Muscle layer of duodenum (tissue), 2 donors: Measurements from ENCODE around the gene STYK1.

Source experiments
- H3K27ac ChIP-seq: one replicate; pipeline ENCODE4 v1.7.0; 2013; ENCODE audit warnings: mild to moderate bottlenecking, low read length
- H3K27me3 ChIP-seq: one replicate; pipeline ENCODE4 v1.7.0; 2013; ENCODE audit warnings: low read depth, mild to moderate bottlenecking, control low read depth, low read length
- H3K36me3 ChIP-seq, 2 donors: one replicate each; pipeline ENCODE4 v1.7.0; 2013; ENCODE audit warnings: low read length in 2 of 2, control low read depth in 1 of 2, mild to moderate bottlenecking in 1 of 2; ENCODE audit not compliant: insufficient read depth in 2 of 2, control insufficient read depth in 1 of 2
- H3K4me1 ChIP-seq, 2 donors: one replicate each; pipeline ENCODE4 v1.7.0; 2013; ENCODE audit warnings: low read length in 2 of 2, mild to moderate bottlenecking in 2 of 2, control low read depth in 1 of 2, moderate library complexity in 1 of 2; ENCODE audit not compliant: insufficient read depth in 2 of 2, control insufficient read depth in 1 of 2
- H3K4me3 ChIP-seq, 2 donors: one replicate each; pipeline ENCODE4 v1.7.0; 2013; ENCODE audit warnings: low read length in 2 of 2, low read depth in 1 of 2, mild to moderate bottlenecking in 1 of 2
- H3K9me3 ChIP-seq, 2 donors: one replicate each; pipeline ENCODE4 v1.7.0; 2013; ENCODE audit warnings: low read length in 2 of 2, control low read depth in 1 of 2, mild to moderate bottlenecking in 1 of 2; ENCODE audit not compliant: control insufficient read depth in 1 of 2
- donor health status: healthy.

STYK1 gene

GRCh38 chr12:10715491-10715890, 41.6 kb upstream of the STYK1 start:
- H3K4me1 ChIP-seq: peaks cover 17 to 23% of the 10 kb centered on the region in 2 donors
- H3K36me3 ChIP-seq: peaks cover 37 to 55% of the 10 kb centered on the region in 2 donors
- H3K4me3 ChIP-seq: no peak overlapping the region
- H3K27me3 ChIP-seq: no peaks in the 10 kb centered on the region
- no peaks in the 10 kb centered on the region for H3K9me3 ChIP-seq
- no peak overlapping the region for H3K27ac ChIP-seq

- H3K4me3 ChIP-seq: no peak overlapping the region
- peaks cover 68 to 72% of the 10 kb centered on the region in 2 donors for H3K36me3 ChIP-seq
- H3K27me3 ChIP-seq: no peaks in the 10 kb centered on the region
- no peak overlapping the region for H3K27ac ChIP-seq
- H3K9me3 ChIP-seq: no peaks in the 10 kb centered on the region
- peaks cover 0 to 14% of the 10 kb centered on the region in 2 donors for H3K4me1 ChIP-seq
Observed at GRCh38 chr12:10709808-10710207, 36.0 kb upstream of the STYK1 start.

GRCh38 chr12:10708862-10709261, 35.0 kb upstream of the STYK1 start:
- H3K27ac ChIP-seq: no peak overlapping the region
- H3K27me3 ChIP-seq: no peaks in the 10 kb centered on the region
- H3K9me3 ChIP-seq: no peaks in the 10 kb centered on the region
- peaks cover 64 to 65% of the 10 kb centered on the region in 2 donors for H3K36me3 ChIP-seq
- H3K4me3 ChIP-seq: no peak overlapping the region
- peaks cover 0 to 14% of the 10 kb centered on the region in 2 donors for H3K4me1 ChIP-seq

- Histone ChIP-seq H3K9me3 (no peaks in the 10 kb centered on the region), H3K27me3 (no peaks in the 10 kb centered on the region), H3K4me3 (no peak overlapping the region), H3K36me3 (peaks cover 64 to 70% of the 10 kb centered on the region in 2 donors), H3K27ac (no peak overlapping the region), H3K4me1 (peaks cover 0 to 14% of the 10 kb centered on the region in 2 donors)
Observed at GRCh38 chr12:10705655-10706054, 31.8 kb upstream of the STYK1 start.

GRCh38 chr12:10701843-10702242, 28.0 kb upstream of the STYK1 start:
- Histone ChIP-seq H3K4me1 (peaks cover 0 to 10% of the 10 kb centered on the region in 2 donors), H3K4me3 (no peak overlapping the region), H3K27me3 (no peaks in the 10 kb centered on the region), H3K9me3 (no peaks in the 10 kb centered on the region), H3K36me3 (peaks cover 61 to 65% of the 10 kb centered on the region in 2 donors), H3K27ac (no peak overlapping the region)

GRCh38 chr12:10701131-10701681, 27.4 kb upstream of the STYK1 start:
- H3K4me1 ChIP-seq: peaks cover 0 to 7% of the 10 kb centered on the region in 2 donors
- no peaks in the 10 kb centered on the region for H3K27me3 ChIP-seq
- H3K4me3 ChIP-seq: no peak overlapping the region
- H3K27ac ChIP-seq: no peak overlapping the region
- H3K9me3 ChIP-seq: no peaks in the 10 kb centered on the region
- H3K36me3 ChIP-seq: peaks cover 58 to 67% of the 10 kb centered on the region in 2 donors

- Histone ChIP-seq H3K27ac (no peak overlapping the region), H3K9me3 (no peaks in the 10 kb centered on the region), H3K4me1 (peaks cover 0 to under 1% of the 10 kb centered on the region in 2 donors), H3K4me3 (no peak overlapping the region), H3K27me3 (no peaks in the 10 kb centered on the region), H3K36me3 (peaks cover 54 to 63% of the 10 kb centered on the region in 2 donors)
Observed at GRCh38 chr12:10700581-10700980, 26.7 kb upstream of the STYK1 start.

GRCh38 chr12:10697862-10698261, 24.0 kb upstream of the STYK1 start:
- Histone ChIP-seq H3K27me3 (no peaks in the 10 kb centered on the region), H3K36me3 (peaks cover 42 to 53% of the 10 kb centered on the region in 2 donors), H3K27ac (no peak overlapping the region), H3K4me3 (no peak overlapping the region), H3K9me3 (no peaks in the 10 kb centered on the region), H3K4me1 (no peaks in the 10 kb centered on the region)

- no peaks in the 10 kb centered on the region for H3K9me3 ChIP-seq
- H3K4me3 ChIP-seq: no peak overlapping the region
- H3K27ac ChIP-seq: no peak overlapping the region
- H3K36me3 ChIP-seq: peaks cover 38 to 46% of the 10 kb centered on the region in 2 donors
- H3K27me3 ChIP-seq: no peaks in the 10 kb centered on the region
- H3K4me1 ChIP-seq: no peaks in the 10 kb centered on the region
Observed at GRCh38 chr12:10697156-10697555, 23.3 kb upstream of the STYK1 start.

- Histone ChIP-seq H3K27me3 (no peaks in the 10 kb centered on the region), H3K4me3 (no peak overlapping the region), H3K4me1 (no peaks in the 10 kb centered on the region), H3K36me3 (no peaks in the 10 kb centered on the region), H3K9me3 (no peaks in the 10 kb centered on the region), H3K27ac (no peak overlapping the region)
Observed at GRCh38 chr12:10690906-10691305, 17.1 kb upstream of the STYK1 start.

- H3K4me3 ChIP-seq: no peak overlapping the region
- H3K36me3 ChIP-seq: no peaks in the 10 kb centered on the region
- H3K4me1 ChIP-seq: no peaks in the 10 kb centered on the region
Observed at GRCh38 chr12:10689146-10689545, 15.3 kb upstream of the STYK1 start.

GRCh38 chr12:10688042-10688441, 14.2 kb upstream of the STYK1 start:
- Histone ChIP-seq H3K4me3 (no peak overlapping the region), H3K27me3 (no peaks in the 10 kb centered on the region), H3K9me3 (no peaks in the 10 kb centered on the region), H3K27ac (no peak overlapping the region), H3K36me3 (no peaks in the 10 kb centered on the region), H3K4me1 (no peaks in the 10 kb centered on the region)

More at GRCh38 chr12:10689146-10689545, 15.3 kb upstream of the STYK1 start:
- Histone ChIP-seq H3K9me3 (no peaks in the 10 kb centered on the region), H3K27me3 (no peaks in the 10 kb centered on the region), H3K27ac (no peak overlapping the region)
